Endodermal cell (in vitro differentiated cells): Measurements from ENCODE around the gene RBMS2. TPM values are rescaled to one million over a fixed set of nuclear protein-coding genes. Genes with fewer than 3 reads are reported as not detected.

Source experiments
- DNase-seq: peaks from one replicate; pipeline ENCODE4 v3.0.0-alpha.2; 2017
- H3K27ac ChIP-seq: 2 replicates; pipeline ENCODE4 v1.5.1; 2013; ENCODE audit warnings: mild to moderate bottlenecking, low read depth, low read length, moderate library complexity
- H3K27me3 ChIP-seq: 2 replicates; pipeline ENCODE4 v1.6.1; 2013; ENCODE audit warnings: mild to moderate bottlenecking, low read length, moderate library complexity; ENCODE audit not compliant: insufficient read depth, control insufficient read depth, poor library complexity, severe bottlenecking
- H3K36me3 ChIP-seq: 2 replicates; pipeline ENCODE4 v1.7.0; 2013; ENCODE audit warnings: mild to moderate bottlenecking, low read length, moderate library complexity; ENCODE audit not compliant: control insufficient read depth, insufficient read depth
- H3K4me1 ChIP-seq: one replicate; pipeline ENCODE4 v1.7.0; 2013; ENCODE audit warnings: low read length; ENCODE audit not compliant: control insufficient read depth, insufficient read depth
- H3K4me3 ChIP-seq: 2 replicates; pipeline ENCODE4 v1.5.1; 2013; ENCODE audit warnings: mild to moderate bottlenecking, low read length, moderate library complexity
- H3K9ac ChIP-seq: 2 replicates; pipeline ENCODE4 v1.6.1; 2013; ENCODE audit warnings: mild to moderate bottlenecking, low read length, moderate library complexity; ENCODE audit not compliant: poor library complexity, severe bottlenecking; ENCODE audit errors: extremely low read depth
- H3K9me3 ChIP-seq: 2 replicates; pipeline ENCODE4 v1.6.1; 2013; ENCODE audit warnings: mild to moderate bottlenecking, low read length, moderate library complexity; ENCODE audit not compliant: control insufficient read depth
- H3K27ac Mint-ChIP-seq: 2 replicates; pipeline ENCODE4 v1.8.0; 2020; ENCODE audit warnings: mixed read lengths
- H3K27me3 Mint-ChIP-seq: 2 replicates; pipeline ENCODE4 v1.8.0; 2021; ENCODE audit warnings: mild to moderate bottlenecking, mixed read lengths; ENCODE audit not compliant: insufficient read depth
- H3K36me3 Mint-ChIP-seq: 2 replicates; pipeline ENCODE4 v1.8.0; 2020; ENCODE audit warnings: low read depth, mixed read lengths
- H3K4me1 Mint-ChIP-seq: 2 replicates; pipeline ENCODE4 v1.8.0; 2020; ENCODE audit warnings: mixed read lengths
- H3K4me3 Mint-ChIP-seq: 2 replicates; pipeline ENCODE4 v1.8.0; 2020; ENCODE audit warnings: mild to moderate bottlenecking, moderate library complexity, mixed read lengths
- H3K9me3 Mint-ChIP-seq: 2 replicates; pipeline ENCODE4 v1.8.0; 2020; ENCODE audit warnings: mild to moderate bottlenecking, mixed read lengths
- CTCF ChIP-seq: fragments of 200-600 bp; sonication (generic); conservative IDR thresholded peaks from 2 replicates; pipeline ENCODE4 v1.5.0; 2021; ENCODE audit warnings: antibody characterized with exemption, mild to moderate bottlenecking
- WGBS, 2 experiments: methylation state at CpG; one replicate each; pipeline versions ENCODE4 v1.1.5 to v1.1.7; 2013; ENCODE audit warnings: missing lambda C conversion rate in 2 of 2, mixed read lengths in 1 of 2; ENCODE audit not compliant: insufficient coverage in 1 of 2, insufficient read length in 1 of 2; 5-methylcytosine and 5-hydroxymethylcytosine counted together
- total RNA-seq, 2 donors: library from RNA; stranded (reverse); fragmentation: NEBNext Ultra II Directional in 1 of 2; extraction: Animal tissue kit (Norgen Biotek cat#: 25700) in 1 of 2; gene quantifications; 2 replicates in 1 of 2; 3 replicates in 1 of 2; pipeline ENCODE4 v1.2.1, GENCODE V29; 2021

Gene RBMS2
- total RNA-seq, 2 donors from 2014 or later: 26.3 to 33.8 TPM

GRCh38 chr12:56633468-56634241 is 112.0 kb downstream of the RBMS2 start:
- H3K9me3 Mint-ChIP-seq: no peaks in the 10 kb centered on the region

GRCh38 chr12:56634242-56634836 is 112.7 kb downstream of the RBMS2 start:
- peaks cover 50% of the 10 kb centered on the region for H3K4me1 Mint-ChIP-seq
- no peaks in the 10 kb centered on the region for H3K27me3 ChIP-seq
- peaks cover 22% of the 10 kb centered on the region for H3K36me3 ChIP-seq
- 0% methylated on average over 5 to 27 of the region's 27 CpGs for WGBS, 2 experiments
- peak overlapping the region; percentile 70 for H3K9ac ChIP-seq
- H3K4me3 ChIP-seq: peak overlapping the region; percentile 98
- H3K27ac Mint-ChIP-seq: peak overlapping the region; percentile 96
- peak overlapping the region; percentile 60 for H3K27ac ChIP-seq
- peak; percentile 96 for DNase-seq
- peaks cover 10% of the 10 kb centered on the region for H3K4me1 ChIP-seq
- no peak for TF ChIP-seq CTCF
- H3K27me3 Mint-ChIP-seq: no peaks in the 10 kb centered on the region
- no peaks in the 10 kb centered on the region for H3K9me3 ChIP-seq
- H3K4me3 Mint-ChIP-seq: peak overlapping the region; percentile 92
- H3K9me3 Mint-ChIP-seq: no peaks in the 10 kb centered on the region
- H3K36me3 Mint-ChIP-seq: peaks cover 20% of the 10 kb centered on the region

More at GRCh38 chr12:56633468-56634241, 112.0 kb downstream of the RBMS2 start:
- H3K9ac ChIP-seq: peak overlapping the region; percentile 70
- Mint-ChIP-seq H3K27me3 (no peaks in the 10 kb centered on the region), H3K36me3 (peaks cover 14% of the 10 kb centered on the region), H3K4me1 (peaks cover 53% of the 10 kb centered on the region), H3K27ac (peak overlapping the region; percentile 96), H3K4me3 (peak overlapping the region; percentile 92)
- DNase-seq: peak; percentile 72
- H3K27me3 ChIP-seq: no peaks in the 10 kb centered on the region
- no peaks in the 10 kb centered on the region for H3K9me3 ChIP-seq
- no peak for TF ChIP-seq CTCF
- H3K4me3 ChIP-seq: peak overlapping the region; percentile 98
- peak overlapping the region; percentile 60 for H3K27ac ChIP-seq
- peaks cover 16% of the 10 kb centered on the region for H3K36me3 ChIP-seq
- 43 to 55% methylated on average over 9 to 12 of the region's 12 CpGs for WGBS, 2 experiments
- peaks cover 10% of the 10 kb centered on the region for H3K4me1 ChIP-seq

GRCh38 chr12:56634837-56635791 is 113.5 kb downstream of the RBMS2 start:
- peaks cover 30% of the 10 kb centered on the region for H3K36me3 ChIP-seq
- Mint-ChIP-seq H3K36me3 (peaks cover 28% of the 10 kb centered on the region), H3K4me3 (peak overlapping the region; percentile 92), H3K27me3 (no peaks in the 10 kb centered on the region), H3K9me3 (no peaks in the 10 kb centered on the region), H3K27ac (peak overlapping the region; percentile 100), H3K4me1 (peaks cover 50% of the 10 kb centered on the region)
- DNase-seq: peak; percentile 95
- 0 to 2% methylated on average over 6 to 47 of the region's 47 CpGs for WGBS, 2 experiments
- peaks cover 10% of the 10 kb centered on the region for H3K4me1 ChIP-seq
- H3K27me3 ChIP-seq: no peaks in the 10 kb centered on the region
- H3K9ac ChIP-seq: peak overlapping the region; percentile 70
- H3K27ac ChIP-seq: peak overlapping the region; percentile 66
- TF ChIP-seq CTCF: peak; percentile 66
- H3K9me3 ChIP-seq: no peaks in the 10 kb centered on the region
- peak overlapping the region; percentile 98 for H3K4me3 ChIP-seq
